Measurements from ENCODE around the gene PEPD.

DNA sequence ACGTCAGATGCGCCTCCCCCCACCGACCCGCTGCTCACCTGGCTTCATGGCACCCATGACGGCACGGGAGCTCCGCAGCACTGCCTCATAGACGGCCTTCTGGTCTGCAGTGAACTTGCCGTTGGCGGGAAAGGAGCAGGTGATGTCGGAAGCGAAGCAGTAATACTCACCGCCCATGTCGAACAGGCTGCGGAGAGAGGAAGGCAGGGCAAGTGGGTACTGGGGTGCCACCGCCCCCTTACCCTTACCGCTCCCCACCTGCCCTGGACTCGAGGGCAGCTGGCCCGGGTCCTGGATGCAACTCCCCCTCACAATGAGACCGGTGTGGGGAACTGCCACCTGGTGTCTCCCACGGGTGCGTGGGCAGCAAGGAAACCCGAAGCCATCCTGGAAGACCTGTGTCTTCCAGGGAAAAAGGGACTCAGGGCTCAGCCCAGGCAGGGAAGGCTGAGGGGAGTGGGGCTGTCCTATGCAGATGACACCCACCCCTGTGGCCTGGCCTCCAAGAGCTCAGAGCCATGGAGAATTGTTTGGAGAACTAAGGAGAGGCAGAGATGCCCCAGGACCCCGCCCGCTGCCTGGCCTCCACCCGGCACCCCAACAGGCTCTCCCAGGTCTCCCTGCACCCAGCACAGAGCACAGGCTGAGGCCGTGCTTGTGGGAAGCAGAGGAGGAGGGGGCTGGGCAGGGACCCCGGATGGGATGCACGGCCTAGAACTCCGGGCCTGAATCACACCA is 119.7 kb downstream of the PEPD start:
- TF ChIP-seq ZNF274 (IDR thresholded peaks at IDR 0.05; ENCODE audit: low read depth, low read length) (no peak), YY1 (IDR thresholded peaks at IDR 0.05; ENCODE audit: extremely low read depth, insufficient replicate concordance, low read depth, low read length) (no peak), SRF (IDR thresholded peaks at IDR 0.05; ENCODE audit: low read depth) (no peak), POLR2A (IDR thresholded peaks at IDR 0.05; ENCODE audit: borderline replicate concordance, extremely low read depth, insufficient read depth, insufficient read length) (no peak), EGR1 (IDR thresholded peaks at IDR 0.05; ENCODE audit: low read depth) (no peak), POLR2AphosphoS5 (IDR thresholded peaks at IDR 0.05; ENCODE audit: low read depth, low read length) (no peak)
- TF ChIP-seq, protein P1, sequence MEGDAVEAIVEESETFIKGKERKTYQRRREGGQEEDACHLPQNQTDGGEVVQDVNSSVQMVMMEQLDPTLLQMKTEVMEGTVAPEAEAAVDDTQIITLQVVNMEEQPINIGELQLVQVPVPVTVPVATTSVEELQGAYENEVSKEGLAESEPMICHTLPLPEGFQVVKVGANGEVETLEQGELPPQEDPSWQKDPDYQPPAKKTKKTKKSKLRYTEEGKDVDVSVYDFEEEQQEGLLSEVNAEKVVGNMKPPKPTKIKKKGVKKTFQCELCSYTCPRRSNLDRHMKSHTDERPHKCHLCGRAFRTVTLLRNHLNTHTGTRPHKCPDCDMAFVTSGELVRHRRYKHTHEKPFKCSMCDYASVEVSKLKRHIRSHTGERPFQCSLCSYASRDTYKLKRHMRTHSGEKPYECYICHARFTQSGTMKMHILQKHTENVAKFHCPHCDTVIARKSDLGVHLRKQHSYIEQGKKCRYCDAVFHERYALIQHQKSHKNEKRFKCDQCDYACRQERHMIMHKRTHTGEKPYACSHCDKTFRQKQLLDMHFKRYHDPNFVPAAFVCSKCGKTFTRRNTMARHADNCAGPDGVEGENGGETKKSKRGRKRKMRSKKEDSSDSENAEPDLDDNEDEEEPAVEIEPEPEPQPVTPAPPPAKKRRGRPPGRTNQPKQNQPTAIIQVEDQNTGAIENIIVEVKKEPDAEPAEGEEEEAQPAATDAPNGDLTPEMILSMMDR (IDR thresholded peaks at IDR 0.05 in 2 of 3, conservative IDR thresholded peaks at IDR 0.05 in 1 of 3; ENCODE audit: borderline replicate concordance in 1 of 3, insufficient read depth in 1 of 3, low read depth in 2 of 3, low read length in 2 of 3), result no peak
- TF ChIP-seq, protein P2, sequence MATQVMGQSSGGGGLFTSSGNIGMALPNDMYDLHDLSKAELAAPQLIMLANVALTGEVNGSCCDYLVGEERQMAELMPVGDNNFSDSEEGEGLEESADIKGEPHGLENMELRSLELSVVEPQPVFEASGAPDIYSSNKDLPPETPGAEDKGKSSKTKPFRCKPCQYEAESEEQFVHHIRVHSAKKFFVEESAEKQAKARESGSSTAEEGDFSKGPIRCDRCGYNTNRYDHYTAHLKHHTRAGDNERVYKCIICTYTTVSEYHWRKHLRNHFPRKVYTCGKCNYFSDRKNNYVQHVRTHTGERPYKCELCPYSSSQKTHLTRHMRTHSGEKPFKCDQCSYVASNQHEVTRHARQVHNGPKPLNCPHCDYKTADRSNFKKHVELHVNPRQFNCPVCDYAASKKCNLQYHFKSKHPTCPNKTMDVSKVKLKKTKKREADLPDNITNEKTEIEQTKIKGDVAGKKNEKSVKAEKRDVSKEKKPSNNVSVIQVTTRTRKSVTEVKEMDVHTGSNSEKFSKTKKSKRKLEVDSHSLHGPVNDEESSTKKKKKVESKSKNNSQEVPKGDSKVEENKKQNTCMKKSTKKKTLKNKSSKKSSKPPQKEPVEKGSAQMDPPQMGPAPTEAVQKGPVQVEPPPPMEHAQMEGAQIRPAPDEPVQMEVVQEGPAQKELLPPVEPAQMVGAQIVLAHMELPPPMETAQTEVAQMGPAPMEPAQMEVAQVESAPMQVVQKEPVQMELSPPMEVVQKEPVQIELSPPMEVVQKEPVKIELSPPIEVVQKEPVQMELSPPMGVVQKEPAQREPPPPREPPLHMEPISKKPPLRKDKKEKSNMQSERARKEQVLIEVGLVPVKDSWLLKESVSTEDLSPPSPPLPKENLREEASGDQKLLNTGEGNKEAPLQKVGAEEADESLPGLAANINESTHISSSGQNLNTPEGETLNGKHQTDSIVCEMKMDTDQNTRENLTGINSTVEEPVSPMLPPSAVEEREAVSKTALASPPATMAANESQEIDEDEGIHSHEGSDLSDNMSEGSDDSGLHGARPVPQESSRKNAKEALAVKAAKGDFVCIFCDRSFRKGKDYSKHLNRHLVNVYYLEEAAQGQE (IDR thresholded peaks at IDR 0.05; ENCODE audit: low read depth), result no peak

Measured in HCT116 (cell line).